Activated T-cell treated with anti-CD3 and anti-CD28 coated beads for 1 hour (primary cell): Measurements from ENCODE around the gene DPM2.

ENCODE experiments used
- DNase-seq: peaks from one replicate; pipeline ENCODE4 v3.0.0-alpha.2; 2020; ENCODE audit warnings: low read depth

Gene DPM2

DNA sequence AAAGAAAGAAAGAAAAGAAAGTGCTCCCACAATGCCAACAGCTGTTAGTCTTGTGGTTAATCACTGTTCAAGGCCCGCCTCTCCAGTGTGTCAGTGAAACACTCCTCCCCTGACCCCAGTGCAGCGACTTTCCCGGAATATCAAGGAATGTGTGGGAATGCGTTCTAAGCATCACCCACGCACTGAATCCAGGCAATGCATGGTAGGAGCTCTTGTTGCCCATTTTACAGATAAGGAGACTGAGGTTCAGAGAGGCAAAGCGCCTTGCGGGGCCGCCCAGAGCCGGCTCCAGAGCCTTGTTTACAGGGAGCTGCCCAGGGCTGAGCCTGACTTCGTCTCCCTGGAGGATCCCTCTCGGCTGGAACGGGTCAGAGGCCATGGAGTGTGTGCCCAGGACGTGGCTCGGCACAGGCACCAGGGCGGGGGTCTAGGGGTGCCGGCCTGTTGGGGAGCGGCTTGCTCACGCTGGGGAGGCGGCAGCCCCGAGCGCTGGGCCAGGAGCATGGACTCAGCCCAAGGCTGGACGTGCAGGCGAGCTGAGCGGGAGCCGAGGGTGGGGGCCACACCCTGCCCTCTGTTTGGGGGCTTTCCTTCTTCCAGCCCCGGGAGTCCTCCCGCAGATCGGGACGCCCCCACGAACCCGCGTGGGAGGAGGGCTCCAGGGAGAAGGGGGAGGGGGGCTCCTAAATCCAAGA, 39.1 kb downstream of the DPM2 start:
- no peak for DNase-seq

DNA sequence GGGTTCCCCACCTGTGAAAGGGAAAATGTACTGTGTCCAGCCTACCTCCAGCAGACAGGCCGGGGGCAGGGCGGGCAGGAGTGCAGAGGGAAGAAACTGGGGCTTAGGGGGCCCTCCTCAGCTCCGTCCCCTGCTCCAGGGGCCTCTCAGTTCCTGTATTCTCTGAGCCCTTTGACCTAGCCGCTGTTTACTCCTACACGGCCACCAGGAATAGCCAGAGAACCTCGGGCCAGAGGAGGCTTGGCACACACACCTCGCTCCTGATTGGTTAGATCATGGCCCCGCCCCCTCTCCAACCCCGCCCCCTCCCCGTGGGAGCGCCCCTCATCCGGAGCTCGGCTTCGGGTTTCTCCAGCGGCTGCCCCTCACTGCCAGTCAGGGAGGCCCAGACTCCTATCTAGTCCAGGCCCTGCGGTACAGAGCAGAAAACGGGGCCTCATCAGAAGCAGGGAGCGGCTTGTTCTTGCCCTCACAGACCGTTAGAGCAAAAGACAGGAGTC, 40.4 kb downstream of the DPM2 start:
- no peak for DNase-seq

DNA sequence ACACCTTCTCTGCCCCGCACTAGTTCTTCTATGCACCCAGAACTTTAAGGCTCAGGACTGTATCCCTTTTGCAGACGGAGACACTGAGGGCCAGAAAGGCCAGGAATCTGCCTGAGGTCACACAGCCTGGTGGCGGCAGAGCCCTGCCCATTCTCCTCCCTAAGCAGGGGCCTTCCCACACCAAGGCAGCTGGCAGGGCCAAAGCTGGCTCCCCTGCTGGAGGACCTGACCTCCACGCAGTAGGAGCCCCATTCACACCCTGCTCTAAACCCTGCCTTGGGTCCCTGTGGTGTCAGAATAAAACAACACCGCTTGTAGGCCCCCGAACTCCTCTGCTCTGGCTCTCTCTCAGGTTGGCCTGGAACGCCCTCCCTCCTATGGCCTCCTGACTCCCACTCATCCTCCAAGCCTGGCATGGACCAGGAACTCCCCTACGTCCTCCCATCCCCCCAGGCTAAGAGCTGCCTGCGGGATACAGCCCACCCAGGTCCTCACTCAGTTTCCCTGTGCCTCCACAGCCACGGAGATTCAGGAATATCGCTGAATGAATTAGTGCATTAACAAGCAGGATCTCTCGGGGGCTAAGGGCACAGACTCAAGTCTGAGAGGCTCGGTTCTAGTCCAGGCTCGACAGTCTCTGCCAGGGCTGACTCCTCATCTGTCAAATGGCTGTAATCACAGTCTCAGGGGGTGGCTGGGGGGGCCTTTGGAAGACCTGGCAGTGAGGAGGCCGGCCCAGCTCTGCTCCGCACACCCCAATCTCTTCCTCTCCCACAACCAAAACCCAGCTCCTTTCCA, 41.1 kb downstream of the DPM2 start:
- no peak for DNase-seq

DNA sequence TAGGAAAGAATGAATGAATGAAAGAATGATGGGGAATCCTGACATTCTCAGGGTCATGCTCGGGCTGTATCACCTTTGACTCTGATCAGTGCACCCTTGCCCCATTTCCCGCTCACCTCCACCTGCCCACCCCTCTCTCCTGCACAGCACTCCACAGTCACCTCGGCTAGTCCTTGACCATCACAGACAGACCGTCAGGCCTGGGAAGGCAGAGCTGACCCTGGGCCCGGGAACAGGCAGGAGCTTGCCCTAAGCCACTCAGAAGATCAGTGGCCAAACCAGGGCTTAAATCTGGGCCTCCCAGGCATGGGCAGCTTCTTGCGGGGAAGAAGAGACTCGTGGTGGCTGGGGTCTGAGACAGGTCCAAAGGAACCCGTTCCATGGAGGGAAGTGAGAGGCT, 41.8 kb downstream of the DPM2 start:
- no peak for DNase-seq

DNA sequence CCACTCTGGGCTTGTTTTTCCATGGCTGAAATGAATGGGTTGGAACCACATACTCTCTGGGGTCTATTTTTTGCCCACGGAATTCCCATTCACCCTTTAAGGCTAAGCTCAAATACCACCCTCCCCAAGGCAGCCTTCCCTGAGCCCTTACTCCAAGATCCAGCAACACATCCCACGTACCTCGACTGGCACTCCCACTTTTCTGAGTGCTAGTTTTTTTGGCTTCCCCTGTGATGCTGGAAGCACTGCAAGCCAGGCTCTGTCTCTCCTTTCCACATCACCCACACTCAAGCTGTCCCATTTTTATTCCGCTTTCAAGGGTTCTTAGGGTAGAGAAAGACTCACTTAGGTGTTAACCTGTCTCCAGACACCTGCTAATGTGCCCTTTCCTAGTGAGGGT, 44.3 kb downstream of the DPM2 start:
- no peak for DNase-seq

DNA sequence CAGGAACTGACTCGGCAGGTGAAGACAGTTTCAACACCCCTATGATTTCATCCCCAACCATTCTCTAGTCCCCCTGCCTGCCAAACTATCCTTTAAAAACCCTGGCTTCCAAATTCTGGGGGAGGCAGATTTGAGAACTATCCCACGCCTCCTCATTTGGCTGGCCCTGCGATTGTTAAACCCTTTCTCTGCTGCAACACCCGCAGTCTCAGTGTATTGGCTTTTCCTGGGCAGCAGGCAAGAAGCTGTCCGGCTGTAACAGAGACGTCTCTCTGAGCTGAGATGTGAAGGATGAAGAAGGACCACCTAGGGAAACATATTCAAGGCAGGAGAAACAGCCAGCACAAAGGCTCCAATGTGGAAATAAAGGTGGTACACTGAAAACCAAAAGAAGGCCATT, 44.8 kb downstream of the DPM2 start:
- no peak for DNase-seq

DNA sequence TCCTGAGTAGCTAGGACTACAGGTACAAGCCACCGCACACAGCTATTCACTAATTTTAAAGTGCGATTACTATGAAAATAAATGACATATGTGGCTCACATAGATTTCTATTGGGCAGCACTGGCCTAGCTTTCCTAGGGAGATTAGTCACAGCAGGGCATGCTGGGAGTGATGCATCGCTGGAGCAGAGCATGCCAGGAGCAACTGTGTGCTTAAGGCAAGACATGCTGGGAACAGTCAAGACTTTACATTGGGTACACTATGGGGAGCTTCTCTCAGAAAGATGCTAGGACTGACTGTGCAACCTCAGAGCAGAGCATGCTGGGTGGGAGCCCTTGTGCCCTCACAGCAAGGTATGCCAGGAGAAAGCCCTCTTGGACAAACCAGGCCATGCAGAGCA, 47.6 kb downstream of the DPM2 start:
- DNase-seq = no peak

DNA sequence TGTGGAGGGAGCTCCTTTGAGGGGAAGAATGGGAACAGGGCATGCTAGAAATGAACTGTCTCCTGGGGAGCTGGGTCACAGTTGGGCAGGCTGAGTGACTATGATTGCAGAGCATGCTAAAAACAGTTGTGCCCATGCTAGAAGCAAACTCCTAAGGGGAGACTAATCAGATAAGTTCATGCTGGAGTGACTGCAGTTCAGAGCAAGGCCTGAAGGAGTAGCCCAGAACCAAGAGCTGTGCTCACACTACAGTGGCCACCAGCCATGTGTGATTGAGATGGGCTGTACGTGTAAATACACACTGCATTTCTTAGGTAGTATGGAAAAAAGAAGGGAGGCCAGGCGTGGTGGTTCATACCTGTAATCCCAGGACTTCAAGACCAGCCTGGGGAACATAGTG, 49.9 kb downstream of the DPM2 start:
- no peak for DNase-seq

DNA sequence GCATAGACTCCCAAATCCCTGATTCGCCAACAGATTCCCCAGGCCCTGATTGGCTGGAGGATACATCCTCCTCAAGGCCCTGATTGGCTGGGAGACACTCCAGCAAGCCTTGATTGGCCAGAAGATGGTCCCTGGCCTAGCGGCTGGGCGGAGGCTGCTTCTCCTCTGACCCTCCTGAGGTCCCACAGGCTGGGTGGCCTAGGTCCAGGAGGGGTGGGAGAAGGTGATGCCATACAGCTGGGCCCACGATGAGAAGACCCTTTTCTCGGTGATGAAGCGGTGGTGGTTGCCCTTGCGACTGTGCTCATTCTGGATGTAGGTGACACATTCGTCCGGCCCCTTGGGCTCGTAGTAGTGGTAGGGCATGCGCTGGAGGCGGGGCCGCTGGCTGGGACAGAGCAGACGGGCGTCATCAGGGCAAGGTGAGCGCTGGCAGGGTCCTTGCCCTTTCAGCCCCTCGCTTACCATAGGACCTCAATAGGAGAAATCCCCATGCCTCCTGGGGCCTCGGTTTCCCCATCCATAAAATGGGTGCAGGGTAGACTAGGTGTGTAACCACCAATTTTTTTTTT, 51.2 kb downstream of the DPM2 start:
- DNase-seq = no peak

DNA sequence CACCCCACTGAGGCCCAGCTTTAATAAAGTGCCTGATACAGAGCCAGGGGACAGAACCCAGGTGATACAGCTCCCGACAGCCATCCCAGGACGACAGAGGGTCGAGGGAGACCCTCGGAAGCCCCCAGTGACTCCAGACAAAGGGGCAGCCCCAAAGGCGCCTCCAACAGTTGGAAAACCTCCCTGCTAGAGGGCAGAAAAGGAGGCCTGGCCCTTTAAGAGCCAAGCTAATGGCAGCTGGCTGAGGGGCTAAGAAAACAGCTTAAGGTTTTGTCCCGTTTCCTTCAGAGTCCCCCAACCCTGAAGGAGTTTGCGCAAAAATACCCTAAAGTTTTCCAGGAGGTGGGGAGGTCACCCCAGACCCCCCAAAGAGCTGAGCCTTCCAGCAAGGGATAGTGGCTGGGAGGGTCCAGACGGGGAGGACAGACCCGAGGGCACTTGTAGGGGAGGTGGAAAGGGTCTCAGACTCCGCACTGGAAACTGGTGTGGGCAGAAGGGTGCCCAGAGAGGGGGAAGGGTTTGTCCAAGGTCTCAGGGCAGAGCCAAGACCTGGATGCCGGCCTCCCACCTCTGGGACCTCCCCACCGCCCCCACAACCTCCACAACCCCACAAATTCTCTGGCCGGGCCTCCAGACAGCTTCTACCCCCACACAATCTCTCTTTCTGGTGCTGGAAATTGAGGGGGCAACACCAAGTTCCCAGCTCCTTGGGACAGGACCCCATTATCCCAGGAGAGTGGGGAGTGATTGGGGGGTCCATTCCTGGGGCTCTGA, 52.0 kb downstream of the DPM2 start:
- no peak for DNase-seq
